Measurements from ENCODE around the gene IQSEC1. TPM values are rescaled to one million over a fixed set of nuclear protein-coding genes. Genes with fewer than 3 reads are reported as not detected.

The IQSEC1 gene
- polyA plus RNA-seq, 1 donor (not counting 4 experiments of a cell fraction or from before 2014, with no cell fraction given): 2.8 TPM

- H2AFZ ChIP-seq (ENCODE audit: control insufficient read depth, low read length): no peak overlapping the region
- dilution Hi-C loops (cut with MboI; ENCODE audit: extremely low pct_ligation_motif_present, low sequenced_read_pairs): no loop called here
- H4K20me1 ChIP-seq (ENCODE audit: control insufficient read depth, extremely low read depth, insufficient read depth, low read length): no peaks in the 10 kb centered on the region
- H3K9me1 ChIP-seq (ENCODE audit: control insufficient read depth, extremely low read depth, insufficient read depth, low read length): no peaks in the 10 kb centered on the region
- no peaks in the 10 kb centered on the region for H3K4me1 ChIP-seq (ENCODE audit: control insufficient read depth, extremely low read depth, insufficient read depth, low read length)
- no peaks in the 10 kb centered on the region for H3K36me3 ChIP-seq (ENCODE audit: control insufficient read depth in 2 of 2, extremely low read depth in 1 of 2, insufficient read depth in 2 of 2, low read length in 2 of 2)
- H3K4me3 ChIP-seq (ENCODE audit: control insufficient read depth in 2 of 3, extremely low read depth in 1 of 3, insufficient read depth in 2 of 3, low read depth in 1 of 3, low read length in 3 of 3): no peak overlapping the region
- no peak overlapping the region for H3K9ac ChIP-seq (ENCODE audit: control insufficient read depth, extremely low read depth, insufficient read depth, low read length)
- no peak for FAIRE-seq
- no peaks in the 10 kb centered on the region for H3K79me2 ChIP-seq (ENCODE audit: control insufficient read depth, insufficient read depth, low read length)
- DNase-seq (ENCODE audit: low read depth, low spot score): no peak
- peaks cover 4% of the 10 kb centered on the region for H3K27me3 ChIP-seq (ENCODE audit: control insufficient read depth, extremely low read depth, insufficient read depth, low read length)
- H3K9me3 ChIP-seq (ENCODE audit: control insufficient read depth, low read depth, low read length): no peaks in the 10 kb centered on the region
- TF ChIP-seq, protein P1, sequence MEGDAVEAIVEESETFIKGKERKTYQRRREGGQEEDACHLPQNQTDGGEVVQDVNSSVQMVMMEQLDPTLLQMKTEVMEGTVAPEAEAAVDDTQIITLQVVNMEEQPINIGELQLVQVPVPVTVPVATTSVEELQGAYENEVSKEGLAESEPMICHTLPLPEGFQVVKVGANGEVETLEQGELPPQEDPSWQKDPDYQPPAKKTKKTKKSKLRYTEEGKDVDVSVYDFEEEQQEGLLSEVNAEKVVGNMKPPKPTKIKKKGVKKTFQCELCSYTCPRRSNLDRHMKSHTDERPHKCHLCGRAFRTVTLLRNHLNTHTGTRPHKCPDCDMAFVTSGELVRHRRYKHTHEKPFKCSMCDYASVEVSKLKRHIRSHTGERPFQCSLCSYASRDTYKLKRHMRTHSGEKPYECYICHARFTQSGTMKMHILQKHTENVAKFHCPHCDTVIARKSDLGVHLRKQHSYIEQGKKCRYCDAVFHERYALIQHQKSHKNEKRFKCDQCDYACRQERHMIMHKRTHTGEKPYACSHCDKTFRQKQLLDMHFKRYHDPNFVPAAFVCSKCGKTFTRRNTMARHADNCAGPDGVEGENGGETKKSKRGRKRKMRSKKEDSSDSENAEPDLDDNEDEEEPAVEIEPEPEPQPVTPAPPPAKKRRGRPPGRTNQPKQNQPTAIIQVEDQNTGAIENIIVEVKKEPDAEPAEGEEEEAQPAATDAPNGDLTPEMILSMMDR (optimal IDR thresholded peaks at IDR 0.05 in 1 of 3, IDR thresholded peaks at IDR 0.05 in 1 of 3, conservative IDR thresholded peaks at IDR 0.05 in 1 of 3; ENCODE audit: extremely low read depth in 1 of 3, insufficient read depth in 2 of 3, low read length in 3 of 3): no peak
- TF ChIP-seq EZH2 (IDR thresholded peaks at IDR 0.05; ENCODE audit: low read length): no peak
- no peak overlapping the region for H3K4me2 ChIP-seq (ENCODE audit: control insufficient read depth, extremely low read depth, insufficient read depth, low read depth, low read length)
- no peak overlapping the region for H3K27ac ChIP-seq (ENCODE audit: control insufficient read depth, insufficient read depth, low read length)
Observed at GRCh38 chr3:13113346-13114330, 40.4 kb upstream of the IQSEC1 start.

GRCh38 chr3:13112521-13113345 lies 39.5 kb upstream of the IQSEC1 start:
- Histone ChIP-seq H3K4me3 (ENCODE audit: control insufficient read depth in 2 of 3, extremely low read depth in 1 of 3, insufficient read depth in 2 of 3, low read depth in 1 of 3, low read length in 3 of 3) (no peak overlapping the region), H3K9me3 (ENCODE audit: control insufficient read depth, low read depth, low read length) (no peaks in the 10 kb centered on the region), H2AFZ (ENCODE audit: control insufficient read depth, low read length) (no peak overlapping the region), H3K4me1 (ENCODE audit: control insufficient read depth, extremely low read depth, insufficient read depth, low read length) (no peaks in the 10 kb centered on the region), H3K9ac (ENCODE audit: control insufficient read depth, extremely low read depth, insufficient read depth, low read length) (no peak overlapping the region), H3K4me2 (ENCODE audit: control insufficient read depth, extremely low read depth, insufficient read depth, low read depth, low read length) (no peak overlapping the region), H3K36me3 (ENCODE audit: control insufficient read depth in 2 of 2, extremely low read depth in 1 of 2, insufficient read depth in 2 of 2, low read length in 2 of 2) (no peaks in the 10 kb centered on the region), H4K20me1 (ENCODE audit: control insufficient read depth, extremely low read depth, insufficient read depth, low read length) (no peaks in the 10 kb centered on the region), H3K27ac (ENCODE audit: control insufficient read depth, insufficient read depth, low read length) (no peak overlapping the region), H3K79me2 (ENCODE audit: control insufficient read depth, insufficient read depth, low read length) (no peaks in the 10 kb centered on the region), H3K9me1 (ENCODE audit: control insufficient read depth, extremely low read depth, insufficient read depth, low read length) (no peaks in the 10 kb centered on the region), H3K27me3 (ENCODE audit: control insufficient read depth, extremely low read depth, insufficient read depth, low read length) (peaks cover 4% of the 10 kb centered on the region)
- DNase-seq (ENCODE audit: low read depth, low spot score) (no peak), FAIRE-seq (no peak)
- dilution Hi-C loops (cut with MboI; ENCODE audit: extremely low pct_ligation_motif_present, low sequenced_read_pairs): no loop called here
- no peak for TF ChIP-seq EZH2 (IDR thresholded peaks at IDR 0.05; ENCODE audit: low read length)
- TF ChIP-seq, protein P1 (optimal IDR thresholded peaks at IDR 0.05 in 1 of 3, IDR thresholded peaks at IDR 0.05 in 1 of 3, conservative IDR thresholded peaks at IDR 0.05 in 1 of 3; ENCODE audit: extremely low read depth in 1 of 3, insufficient read depth in 2 of 3, low read length in 3 of 3): no peak
